LNCaP clone FGC (cell line): ENCODE data around the gene CACNA1C.

Experiments
- DNase-seq: peaks from one replicate; pipeline ENCODE4 v3.0.0-alpha.2; 2011; ENCODE audit warnings: low read depth
- H3K4me3 ChIP-seq: 2 replicates; pipeline ENCODE4 v1.5.1; 2011; ENCODE audit warnings: mild to moderate bottlenecking, low read depth, low read length, control low read depth
- TF ChIP-seq, protein P1 (sequence below): IDR thresholded peaks from 2 replicates; pipeline ENCODE4 v1.5.1; 2012; ENCODE audit warnings: mild to moderate bottlenecking; ENCODE audit not compliant: control insufficient read depth, insufficient read depth; ENCODE audit errors: extremely low read depth

The CACNA1C gene

DNA sequence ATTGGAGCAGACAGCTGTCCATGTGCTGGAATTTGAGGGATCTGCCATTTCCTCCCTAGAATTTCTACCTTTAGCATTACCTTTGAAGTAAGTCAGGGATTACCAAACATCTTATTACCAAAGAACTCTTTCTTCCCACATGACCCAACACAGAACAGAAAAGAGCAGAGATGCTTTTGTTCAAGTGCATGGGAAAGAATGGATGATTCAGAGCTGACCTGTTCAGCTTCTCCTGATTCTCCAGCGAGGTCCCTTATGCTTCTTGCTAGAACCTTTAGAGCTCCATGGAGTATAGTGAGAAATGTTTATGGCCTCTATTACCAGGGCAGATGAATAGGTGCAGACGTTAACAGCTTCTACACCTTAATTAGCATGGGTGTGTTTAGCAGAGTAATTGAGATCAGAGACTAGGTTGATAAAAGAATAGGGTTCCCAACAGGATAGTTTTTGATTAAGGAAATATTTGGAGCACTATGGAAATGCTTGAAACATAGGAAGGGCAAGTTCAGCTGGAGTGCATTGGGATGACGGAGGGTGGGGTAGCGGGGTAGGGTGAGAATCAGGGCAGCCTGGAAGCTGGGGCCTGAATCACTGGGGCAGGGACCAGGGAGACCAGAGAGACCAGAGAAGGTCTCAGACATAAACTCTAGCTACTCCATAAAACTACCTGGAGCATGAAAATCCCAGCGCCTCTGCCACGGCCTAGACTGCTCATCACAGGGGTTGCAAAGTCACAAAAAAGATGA lies 223.7 kb downstream of the CACNA1C start:
- TF ChIP-seq, protein P1, sequence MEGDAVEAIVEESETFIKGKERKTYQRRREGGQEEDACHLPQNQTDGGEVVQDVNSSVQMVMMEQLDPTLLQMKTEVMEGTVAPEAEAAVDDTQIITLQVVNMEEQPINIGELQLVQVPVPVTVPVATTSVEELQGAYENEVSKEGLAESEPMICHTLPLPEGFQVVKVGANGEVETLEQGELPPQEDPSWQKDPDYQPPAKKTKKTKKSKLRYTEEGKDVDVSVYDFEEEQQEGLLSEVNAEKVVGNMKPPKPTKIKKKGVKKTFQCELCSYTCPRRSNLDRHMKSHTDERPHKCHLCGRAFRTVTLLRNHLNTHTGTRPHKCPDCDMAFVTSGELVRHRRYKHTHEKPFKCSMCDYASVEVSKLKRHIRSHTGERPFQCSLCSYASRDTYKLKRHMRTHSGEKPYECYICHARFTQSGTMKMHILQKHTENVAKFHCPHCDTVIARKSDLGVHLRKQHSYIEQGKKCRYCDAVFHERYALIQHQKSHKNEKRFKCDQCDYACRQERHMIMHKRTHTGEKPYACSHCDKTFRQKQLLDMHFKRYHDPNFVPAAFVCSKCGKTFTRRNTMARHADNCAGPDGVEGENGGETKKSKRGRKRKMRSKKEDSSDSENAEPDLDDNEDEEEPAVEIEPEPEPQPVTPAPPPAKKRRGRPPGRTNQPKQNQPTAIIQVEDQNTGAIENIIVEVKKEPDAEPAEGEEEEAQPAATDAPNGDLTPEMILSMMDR = no peak
- no peak for DNase-seq

DNA sequence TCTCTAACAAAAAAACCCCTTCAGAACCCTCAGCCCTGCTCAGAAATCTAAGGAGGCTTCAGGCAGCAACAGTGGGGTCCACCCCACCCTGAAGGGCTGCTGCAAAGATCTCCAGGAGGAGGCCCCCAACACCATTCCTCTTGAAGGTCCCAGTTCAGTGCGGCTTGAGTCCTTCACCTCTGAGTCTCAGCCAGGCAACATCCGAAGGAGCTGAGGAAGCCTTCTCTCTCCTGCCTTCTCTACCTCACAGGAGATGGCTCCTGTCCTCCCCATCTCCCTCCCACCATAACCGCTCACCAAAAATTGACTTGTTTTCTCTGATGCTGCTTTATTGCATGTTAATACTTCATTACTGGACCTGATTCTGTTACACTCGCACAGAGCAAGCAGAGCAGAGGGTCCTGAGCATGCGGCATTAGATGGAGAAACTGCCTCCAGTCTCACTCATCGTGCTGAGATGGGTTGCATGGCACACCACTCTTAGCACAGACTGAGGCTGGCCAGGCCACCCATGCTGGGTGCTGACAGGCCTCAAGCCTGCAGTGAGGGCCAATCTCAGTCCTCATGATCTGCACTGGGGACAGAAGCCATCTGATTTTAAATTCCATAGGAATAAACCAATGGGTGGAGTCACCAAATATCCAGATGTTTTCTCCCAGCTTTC lies 224.8 kb downstream of the CACNA1C start:
- TF ChIP-seq, protein P1 = no peak
- DNase-seq = no peak
- H3K4me3 ChIP-seq = no peak overlapping the region

More for the DNA sequence above, 223.7 kb downstream of the CACNA1C start:
- H3K4me3 ChIP-seq = no peak overlapping the region

- H3K4me3 ChIP-seq = no peak overlapping the region
- DNase-seq = no peak
- TF ChIP-seq, protein P1 = no peak
Observed at GRCh38 chr12:2281446-2281845, 228.7 kb downstream of the CACNA1C start.

GRCh38 chr12:2282318-2282717 lies 229.5 kb downstream of the CACNA1C start:
- no peak for DNase-seq
- TF ChIP-seq, protein P1 = peak; percentile 32; the same call in 1 of the 2 replicates
- no peak overlapping the region for H3K4me3 ChIP-seq

DNA sequence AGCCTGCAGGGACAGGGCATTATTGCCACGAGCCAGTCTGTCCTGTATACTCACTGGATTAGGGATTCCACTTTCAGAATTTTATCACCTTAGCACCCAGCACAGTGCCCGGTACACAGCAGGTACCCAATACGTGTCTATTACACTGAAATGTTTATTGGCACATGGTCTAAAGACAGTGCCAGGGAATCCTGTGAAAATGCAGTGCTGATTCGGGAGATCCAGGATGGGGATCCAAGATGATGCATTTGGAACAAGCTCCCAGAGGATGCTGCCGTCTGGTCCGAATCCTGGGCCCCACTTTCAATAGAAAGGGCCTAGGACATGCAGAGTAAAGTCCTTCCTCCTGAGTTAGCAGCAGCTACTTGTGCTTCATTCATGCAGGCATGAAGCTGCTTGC lies 230.7 kb downstream of the CACNA1C start:
- H3K4me3 ChIP-seq = no peak overlapping the region
- no peak for DNase-seq
- TF ChIP-seq, protein P1 = no peak

DNA sequence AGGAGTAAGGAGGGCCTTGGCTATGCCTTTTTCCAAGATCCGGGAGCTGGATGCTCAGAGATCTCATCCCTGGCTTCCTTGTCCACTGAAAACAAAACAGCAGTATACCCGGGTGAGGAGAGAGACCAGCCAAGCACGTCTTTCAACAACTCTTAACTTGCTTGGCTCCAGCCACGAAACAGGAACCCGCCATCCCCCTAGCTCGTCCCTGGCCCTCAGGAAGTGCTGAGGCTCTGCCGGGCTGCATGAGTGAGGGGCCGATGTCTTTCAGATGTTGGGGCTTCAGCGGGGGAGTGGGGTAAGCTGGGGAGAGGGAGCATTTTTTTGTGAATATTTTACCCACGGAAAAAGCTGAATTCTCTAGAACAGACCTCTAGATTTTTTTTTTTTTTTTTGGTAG lies 231.1 kb downstream of the CACNA1C start:
- TF ChIP-seq, protein P1 = no peak
- H3K4me3 ChIP-seq = no peak overlapping the region
- no peak for DNase-seq
